B cell (primary cell): ENCODE data around the gene CES3. TPM values are rescaled to one million over a fixed set of nuclear protein-coding genes. Genes with fewer than 3 reads are reported as not detected.
"Not testable (repeated sequence)": the region's sequence is repeated elsewhere in the genome, so short reads cannot be mapped to it uniquely, and the experiment has no call there.

ENCODE experiments used
- ATAC-seq: fragments of 200-7000 bp; cut with Tn5 transposase; one replicate; pipeline ENCODE4 v1.10.0; 2021; ENCODE audit warnings: low read depth, mild to moderate bottlenecking, moderate number of reproducible peaks, moderate library complexity
- CTCF ChIA-PET: fragments of 350-600 bp; sonication (Branson Sonifier 250); formaldehyde crosslinking; loops from one replicate; lab custom pipeline; 2021; ENCODE audit warnings: antibody characterized with exemption, inconsistent platforms; lab: Charles Lee
- POLR2A ChIA-PET: fragments of 350-600 bp; sonication (Branson Sonifier 250); formaldehyde crosslinking; loops from one replicate; lab custom pipeline; 2021; ENCODE audit warnings: antibody characterized with exemption; lab: Charles Lee
- DNase-seq: peaks from one replicate; pipeline ENCODE4 v3.0.0; 2013
- H2AFZ ChIP-seq: 2 replicates; pipeline ENCODE4 v1.6.1; 2012; ENCODE audit warnings: mild to moderate bottlenecking, low read depth, low read length; ENCODE audit not compliant: insufficient read depth, poor library complexity, severe bottlenecking
- H3K27ac ChIP-seq, 2 donors: 1 replicate in 1 of 2; 2 replicates in 1 of 2; pipeline ENCODE4 v1.5.1; 2012 to 2013; ENCODE audit warnings: low read length in 2 of 2, mild to moderate bottlenecking in 2 of 2, moderate library complexity in 1 of 2
- H3K27me3 ChIP-seq, 4 experiments: fragments of 200-600 bp in 1 of 4; sonication (generic) in 1 of 4; replicated peaks in 1 of 4; 1 replicate in 2 of 4; 2 replicates in 2 of 4; pipeline versions ENCODE4 v1.6.1 to v1.7.0; 2013 to 2016; ENCODE audit warnings: low read length in 3 of 4, mild to moderate bottlenecking in 2 of 4, mixed read lengths in 1 of 4, moderate library complexity in 1 of 4; ENCODE audit not compliant: insufficient read depth in 4 of 4, control insufficient read depth in 3 of 4; ENCODE audit errors: control extremely low read depth in 1 of 4
- H3K36me3 ChIP-seq, 2 experiments: replicated peaks in 1 of 2; 1 replicate in 1 of 2; 2 replicates in 1 of 2; pipeline versions ENCODE4 v1.6.1 to v1.7.1; 2013; ENCODE audit warnings: low read length in 1 of 2; ENCODE audit not compliant: insufficient read depth in 2 of 2, control insufficient read depth in 1 of 2; ENCODE audit errors: control extremely low read depth in 1 of 2, extremely low read depth in 1 of 2
- H3K4me1 ChIP-seq, 2 donors: fragments of 200-600 bp in 1 of 2; sonication (generic) in 1 of 2; 1 replicate in 1 of 2; 2 replicates in 1 of 2; pipeline versions ENCODE4 v1.5.1 to v1.6.1; 2013 to 2017; ENCODE audit warnings: low read length in 2 of 2; ENCODE audit not compliant: control insufficient read depth in 2 of 2, insufficient read depth in 2 of 2
- H3K4me2 ChIP-seq: replicated peaks from 2 replicates; pipeline ENCODE3; 2012; ENCODE audit warnings: mild to moderate bottlenecking, low read depth, low read length; ENCODE audit not compliant: poor library complexity, severe bottlenecking
- H3K4me3 ChIP-seq, 5 experiments: fragments of 200-600 bp in 1 of 5; sonication (generic) in 1 of 5; 1 replicate in 3 of 5; 2 replicates in 2 of 5; pipeline versions ENCODE4 v1.5.1 to v1.7.0; 2011 to 2016; ENCODE audit warnings: low read length in 4 of 5, mild to moderate bottlenecking in 4 of 5, low read depth in 2 of 5, control low read depth in 1 of 5, moderate library complexity in 1 of 5; ENCODE audit not compliant: insufficient read depth in 1 of 5; ENCODE audit errors: control extremely low read depth in 1 of 5, extremely low read depth in 1 of 5
- H3K79me2 ChIP-seq: fragments of 200-600 bp; sonication (generic); one replicate; pipeline ENCODE4 v1.6.0; 2016; ENCODE audit warnings: low read length; ENCODE audit not compliant: control insufficient read depth, insufficient read depth
- H3K9ac ChIP-seq: fragments of 200-600 bp; sonication (generic); 2 replicates; pipeline ENCODE4 v1.6.1; 2017; ENCODE audit warnings: mild to moderate bottlenecking, low read length, moderate library complexity
- H3K9me3 ChIP-seq, 3 donors: one replicate each; pipeline versions ENCODE4 v1.6.1 to v1.7.1; 2013; ENCODE audit warnings: low read length in 2 of 3; ENCODE audit not compliant: control insufficient read depth in 2 of 3, insufficient read depth in 1 of 3; ENCODE audit errors: control extremely low read depth in 1 of 3
- H4K20me1 ChIP-seq: 2 replicates; pipeline ENCODE4 v1.6.0; 2012; ENCODE audit warnings: mild to moderate bottlenecking, low read length; ENCODE audit not compliant: insufficient read depth, control insufficient read depth, poor library complexity, severe bottlenecking
- H3K27ac Mint-ChIP-seq: one replicate; pipeline ENCODE4 v1.8.0; 2021; ENCODE audit warnings: mixed read lengths
- H3K27me3 Mint-ChIP-seq: one replicate; pipeline ENCODE4 v1.8.0; 2021; ENCODE audit warnings: mixed read lengths
- H3K4me1 Mint-ChIP-seq: one replicate; pipeline ENCODE4 v1.8.0; 2021; ENCODE audit warnings: mixed read lengths
- H3K4me3 Mint-ChIP-seq: one replicate; pipeline ENCODE4 v1.8.0; 2021; ENCODE audit warnings: mixed read lengths
- H3K9me3 Mint-ChIP-seq: one replicate; pipeline ENCODE4 v1.8.0; 2022; ENCODE audit warnings: mixed read lengths; ENCODE audit not compliant: insufficient read depth
- EZH2 ChIP-seq: IDR thresholded peaks from 2 replicates; pipeline ENCODE4 v1.6.1; 2012; ENCODE audit warnings: borderline replicate concordance, low read depth, mild to moderate bottlenecking, moderate library complexity, low read length; ENCODE audit not compliant: insufficient read depth, poor library complexity, severe bottlenecking
- WGBS: methylation state at CpG from one replicate; pipeline ENCODE4 v1.1.5; 2013; ENCODE audit warnings: missing lambda C conversion rate; ENCODE audit not compliant: insufficient coverage; 5-methylcytosine and 5-hydroxymethylcytosine counted together
- intact Hi-C: fragments of 100-400 bp; cut with micrococcal nuclease; formaldehyde crosslinking; loops from one replicate; pipeline ENCODE4 v1.10.0; 2022
- polyA plus RNA-seq: library from polyadenylated mRNA; depleted of rRNA; stranded (reverse); fragments of >200 nt; gene quantifications from 2 replicates; pipeline ENCODE4 v1.2.3, GENCODE V29; 2012
- total RNA-seq, 2 donors: library from RNA; stranded (reverse); fragments of 120-200 nt in 1 of 2; gene quantifications; 1 replicate in 1 of 2; 2 replicates in 1 of 2; pipeline versions ENCODE4 v1.2.3 to v1.2.4, GENCODE V29; 2013 to 2022
- TF ChIP-seq, protein P1 (sequence below): fragments of 200-600 bp; IDR thresholded peaks from one replicate; pipeline ENCODE4 v1.8.0; 2022; ENCODE audit warnings: antibody characterized with exemption, mild to moderate bottlenecking

Gene CES3
- total and polyA plus RNA-seq, 2 donors (not counting 1 experiment from before 2014, with no cell fraction given), result 0.25 to 0.42 TPM

DNA sequence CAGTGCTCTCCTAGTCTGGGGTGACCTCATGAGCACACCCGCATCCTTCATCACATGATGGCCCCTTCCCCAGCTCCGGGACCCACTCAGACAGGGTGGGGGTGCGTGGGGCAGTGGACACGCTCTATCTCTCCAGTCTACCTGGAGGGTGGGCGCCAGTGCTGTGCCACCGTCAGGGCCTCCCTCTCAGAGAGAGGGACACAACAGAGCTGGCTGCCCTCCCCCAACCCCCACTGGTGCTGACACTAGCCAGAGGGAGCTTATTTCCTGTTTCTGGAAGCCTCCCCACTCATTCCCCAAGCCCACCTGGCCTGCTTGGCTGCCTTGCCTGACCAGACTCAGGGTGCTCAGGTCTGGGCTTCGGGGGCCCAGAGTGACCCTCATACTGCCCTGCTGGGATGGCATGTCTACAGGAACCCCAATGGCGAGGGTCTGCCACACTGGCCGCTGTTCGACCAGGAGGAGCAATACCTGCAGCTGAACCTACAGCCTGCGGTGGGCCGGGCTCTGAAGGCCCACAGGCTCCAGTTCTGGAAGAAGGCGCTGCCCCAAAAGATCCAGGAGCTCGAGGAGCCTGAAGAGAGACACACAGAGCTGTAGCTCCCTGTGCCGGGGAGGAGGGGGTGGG, 17.5 kb upstream of the CES3 start:
- ATAC-seq, result no peak
- peaks cover 0 to 46% of the 10 kb centered on the region in 2 experiments for H3K36me3 ChIP-seq

DNA sequence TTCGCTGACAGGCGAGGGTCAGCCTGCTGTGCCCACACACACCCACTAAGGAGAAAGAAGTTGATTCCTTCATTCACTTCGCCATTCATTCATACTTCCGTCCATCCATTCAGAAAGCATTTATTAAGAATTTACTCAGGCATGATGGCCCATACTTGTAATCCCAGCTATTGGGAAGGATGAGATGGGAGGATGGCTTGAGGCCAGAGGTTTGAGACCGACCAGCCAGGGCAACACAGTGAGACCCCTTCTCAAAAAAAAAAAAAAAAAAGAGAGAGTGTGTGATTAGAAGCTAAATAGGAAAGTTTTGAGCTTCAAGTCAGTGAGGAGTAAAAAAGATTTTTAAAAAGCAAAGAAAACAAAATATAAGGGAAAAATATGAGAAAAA, 17.0 kb upstream of the CES3 start:
- 100% methylated on average over 2 of the region's 5 CpGs for WGBS
- ChIA-PET CTCF (interaction anchor here (0.5 to 2.8 kb wide), 5 partner anchors 10 to 251 kb away, joined by 3 to 14 read pairs (median 3); partner anchors contain the start of gene CIAO2B), POLR2A (no interaction called here)
- no peak overlapping the region for H3K4me2 ChIP-seq
- no peak overlapping the region for H3K9ac ChIP-seq
- Mint-ChIP-seq H3K4me1 (peaks cover 18% of the 10 kb centered on the region), H3K9me3 (no peaks in the 10 kb centered on the region), H3K4me3 (no peak overlapping the region), H3K27me3 (peaks cover 15% of the 10 kb centered on the region), H3K27ac (no peak overlapping the region)
- H3K79me2 ChIP-seq, result no peaks in the 10 kb centered on the region
- intact Hi-C loops, result no loop called here
- H2AFZ ChIP-seq, result no peak overlapping the region
- peaks cover 15 to 21% of the 10 kb centered on the region in 2 donors for H3K4me1 ChIP-seq
- no peaks in the 10 kb centered on the region for H4K20me1 ChIP-seq
- TF ChIP-seq, protein P1, sequence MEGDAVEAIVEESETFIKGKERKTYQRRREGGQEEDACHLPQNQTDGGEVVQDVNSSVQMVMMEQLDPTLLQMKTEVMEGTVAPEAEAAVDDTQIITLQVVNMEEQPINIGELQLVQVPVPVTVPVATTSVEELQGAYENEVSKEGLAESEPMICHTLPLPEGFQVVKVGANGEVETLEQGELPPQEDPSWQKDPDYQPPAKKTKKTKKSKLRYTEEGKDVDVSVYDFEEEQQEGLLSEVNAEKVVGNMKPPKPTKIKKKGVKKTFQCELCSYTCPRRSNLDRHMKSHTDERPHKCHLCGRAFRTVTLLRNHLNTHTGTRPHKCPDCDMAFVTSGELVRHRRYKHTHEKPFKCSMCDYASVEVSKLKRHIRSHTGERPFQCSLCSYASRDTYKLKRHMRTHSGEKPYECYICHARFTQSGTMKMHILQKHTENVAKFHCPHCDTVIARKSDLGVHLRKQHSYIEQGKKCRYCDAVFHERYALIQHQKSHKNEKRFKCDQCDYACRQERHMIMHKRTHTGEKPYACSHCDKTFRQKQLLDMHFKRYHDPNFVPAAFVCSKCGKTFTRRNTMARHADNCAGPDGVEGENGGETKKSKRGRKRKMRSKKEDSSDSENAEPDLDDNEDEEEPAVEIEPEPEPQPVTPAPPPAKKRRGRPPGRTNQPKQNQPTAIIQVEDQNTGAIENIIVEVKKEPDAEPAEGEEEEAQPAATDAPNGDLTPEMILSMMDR, result no peak
- TF ChIP-seq EZH2, result no peak
- no peak overlapping the region for H3K27ac ChIP-seq
- DNase-seq (no peak), ATAC-seq (no peak)
- peaks cover 0 to 44% of the 10 kb centered on the region in 2 experiments for H3K36me3 ChIP-seq
- H3K9me3 ChIP-seq, result peaks cover 0 to 11% (median 0%) of the 10 kb centered on the region in 3 donors
- no peak overlapping the region for H3K4me3 ChIP-seq
- H3K27me3 ChIP-seq, result peaks cover 0 to 16% (median 8%) of the 10 kb centered on the region in 4 experiments

More for the DNA sequence above, 17.5 kb upstream of the CES3 start:
- ChIA-PET POLR2A (no interaction called here), CTCF (interaction anchor here (0.5 to 2.8 kb wide), 3 partner anchors 11 to 252 kb away, joined by 3 to 14 read pairs (median 3); no protein-coding TSS in a partner anchor)
- no peak overlapping the region for H3K27ac Mint-ChIP-seq
- H4K20me1 ChIP-seq, result no peaks in the 10 kb centered on the region
- intact Hi-C loops, result no loop called here
- no peak overlapping the region for H3K27ac ChIP-seq
- H3K4me1 ChIP-seq, result peaks cover 10 to 16% of the 10 kb centered on the region in 2 donors
- no peak overlapping the region for H3K4me2 ChIP-seq
- peaks cover 16% of the 10 kb centered on the region for H3K4me1 Mint-ChIP-seq
- no peak overlapping the region for H3K9ac ChIP-seq
- H3K27me3 Mint-ChIP-seq, result peaks cover 10% of the 10 kb centered on the region
- H3K27me3 ChIP-seq, result peaks cover 0 to 11% (median 5%) of the 10 kb centered on the region in 4 experiments
- no peak overlapping the region for H3K4me3 ChIP-seq
- 94% methylated on average over 9 of the region's 15 CpGs for WGBS
- peaks cover 0 to 6% (median 0%) of the 10 kb centered on the region in 3 donors for H3K9me3 ChIP-seq
- H3K79me2 ChIP-seq, result no peaks in the 10 kb centered on the region
- no peak for DNase-seq
- TF ChIP-seq, protein P1, result no peak
- TF ChIP-seq EZH2, result no peak
- no peak overlapping the region for H2AFZ ChIP-seq
- H3K4me3 Mint-ChIP-seq, result no peak overlapping the region
- no peaks in the 10 kb centered on the region for H3K9me3 Mint-ChIP-seq

DNA sequence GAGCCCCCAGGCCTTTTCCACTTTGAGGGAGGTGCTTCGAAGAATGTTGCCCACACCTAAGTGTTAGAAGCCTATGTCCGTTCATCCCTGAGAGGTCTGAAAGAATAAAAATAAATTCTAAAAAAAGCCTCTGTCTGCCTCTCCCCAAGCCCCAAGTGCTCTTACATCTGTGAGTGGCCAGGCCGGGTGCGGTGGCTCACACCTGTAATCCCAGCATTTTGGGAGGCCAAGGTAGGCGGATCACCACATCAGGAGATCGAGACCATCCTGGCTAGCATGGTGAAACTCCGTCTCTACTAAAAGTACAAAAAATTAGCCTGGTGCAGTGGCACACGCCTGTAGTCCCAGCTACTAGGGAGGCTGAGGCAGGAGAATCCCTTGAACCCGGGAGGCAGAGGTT, 16.1 kb upstream of the CES3 start:
- POLR2A ChIA-PET, intact Hi-C loops, H3K9ac ChIP-seq, H3K4me2 ChIP-seq, H2AFZ ChIP-seq, H3K27ac Mint-ChIP-seq, H3K4me3 Mint-ChIP-seq, H3K27ac ChIP-seq, DNase-seq, H3K9me3 Mint-ChIP-seq, ATAC-seq, H3K79me2 ChIP-seq, H3K4me3 ChIP-seq, H4K20me1 ChIP-seq: not testable (repeated sequence)
- Histone ChIP-seq H3K36me3 (peaks cover 0 to 35% of the 10 kb centered on the region in 2 experiments), H3K4me1 (peaks cover 15 to 23% of the 10 kb centered on the region in 2 donors), H3K9me3 (peaks cover 0 to 12% (median 0%) of the 10 kb centered on the region in 3 donors), H3K27me3 (peaks cover 0 to 25% (median 12%) of the 10 kb centered on the region in 4 experiments)
- peaks cover 18% of the 10 kb centered on the region for H3K4me1 Mint-ChIP-seq
- CTCF ChIA-PET, result interaction anchor here (0.8 to 2.8 kb wide), 4 partner anchors 9 to 407 kb away, joined by 3 to 14 read pairs (median 4); partner anchors contain the start of gene CIAO2B
- 88% methylated on average over 7 of the region's 9 CpGs for WGBS
- H3K27me3 Mint-ChIP-seq, result peaks cover 24% of the 10 kb centered on the region
